GM23248 (cell line): ENCODE results near the gene PPP1R9A.

ENCODE experiments used
- EZH2 ChIP-seq: fragments of 200-600 bp; sonication (generic); IDR thresholded peaks from 2 replicates; pipeline ENCODE4 v1.6.1; 2018; ENCODE audit warnings: antibody characterized with exemption, mild to moderate bottlenecking; ENCODE audit not compliant: insufficient read depth, poor library complexity, severe bottlenecking
- EZH2phosphoT487 ChIP-seq: fragments of 200-600 bp; sonication (generic); IDR thresholded peaks from 2 replicates; pipeline ENCODE4 v1.6.1; 2018; ENCODE audit warnings: antibody characterized with exemption, moderate library complexity, mild to moderate bottlenecking, low read depth; ENCODE audit not compliant: insufficient read depth

DNA sequence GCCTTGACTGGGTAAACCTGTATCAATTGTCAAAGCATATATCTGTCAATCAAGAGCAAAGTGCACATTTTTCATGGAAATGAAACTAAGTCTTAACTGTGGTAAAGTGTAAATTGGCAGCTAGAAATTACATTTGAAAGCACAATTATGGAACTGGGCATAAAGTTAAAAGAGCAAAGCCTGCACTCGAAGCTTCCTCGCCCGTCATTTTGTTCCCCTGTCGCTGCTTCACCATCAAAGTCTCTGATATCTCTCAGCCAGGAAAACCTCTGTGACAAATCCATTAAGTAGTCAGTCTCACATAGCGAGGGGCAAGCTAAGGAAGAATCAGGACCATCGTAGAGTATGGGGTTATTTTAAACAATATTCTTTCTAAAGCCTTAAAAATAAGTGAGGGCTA lies 389.1 kb downstream of the PPP1R9A start:
- TF ChIP-seq EZH2 (no peak), EZH2phosphoT487 (no peak)
